GM23338 (cell line): ENCODE data around the gene MYLK. TPM values are rescaled to one million over a fixed set of nuclear protein-coding genes. Genes with fewer than 3 reads are reported as not detected.

Experiments
- ATAC-seq: fragments of 200-7000 bp; cut with Tn5 transposase; 3 replicates; pipeline ENCODE4 v1.9.1; 2020
- DNase-seq: peaks from one replicate; pipeline ENCODE4 v3.0.0-alpha.2; 2015; ENCODE audit warnings: low spot score
- H2AFZ ChIP-seq: fragments of 200-600 bp; sonication (generic); 2 replicates; pipeline ENCODE4 v1.8.0; 2016; ENCODE audit warnings: antibody characterized with exemption, mild to moderate bottlenecking, moderate library complexity
- H3F3A ChIP-seq: fragments of 200-600 bp; sonication (generic); replicated peaks from 2 replicates; pipeline ENCODE4 v1.8.0; 2017; ENCODE audit warnings: antibody characterized with exemption, mixed run types, low read depth
- H3K27ac ChIP-seq: fragments of 200-600 bp; sonication (generic); 2 replicates; pipeline ENCODE4 v1.6.1; 2016; ENCODE audit warnings: low read depth
- H3K27me3 ChIP-seq: fragments of 200-600 bp; sonication (generic); 2 replicates; pipeline ENCODE4 v1.8.0; 2016; ENCODE audit warnings: mild to moderate bottlenecking, mixed run types, moderate library complexity; ENCODE audit not compliant: insufficient read depth
- H3K36me3 ChIP-seq: fragments of 200-600 bp; sonication (generic); 2 replicates; pipeline ENCODE4 v1.8.0; 2016; ENCODE audit warnings: mild to moderate bottlenecking; ENCODE audit not compliant: insufficient read depth
- H3K4me1 ChIP-seq: fragments of 200-600 bp; sonication (generic); 2 replicates; pipeline ENCODE4 v1.8.0; 2016; ENCODE audit warnings: mild to moderate bottlenecking, moderate library complexity; ENCODE audit not compliant: insufficient read depth
- H3K4me2 ChIP-seq: fragments of 200-600 bp; sonication (generic); 2 replicates; pipeline ENCODE4 v1.7.1; 2017; ENCODE audit warnings: mixed run types
- H3K4me3 ChIP-seq: fragments of 200-600 bp; sonication (generic); 2 replicates; pipeline ENCODE4 v1.6.1; 2016; ENCODE audit warnings: mixed run types
- H3K79me2 ChIP-seq: fragments of 200-600 bp; sonication (generic); replicated peaks from 2 replicates; pipeline ENCODE4 v1.8.0; 2017; ENCODE audit warnings: mild to moderate bottlenecking; ENCODE audit not compliant: insufficient read depth
- H3K9me2 ChIP-seq: fragments of 200-600 bp; sonication (generic); 2 replicates; pipeline ENCODE4 v1.8.0; 2017; ENCODE audit not compliant: insufficient read depth
- H4K20me1 ChIP-seq: fragments of 200-600 bp; sonication (generic); replicated peaks from 2 replicates; pipeline ENCODE4 v1.8.0; 2017; ENCODE audit warnings: mild to moderate bottlenecking; ENCODE audit not compliant: insufficient read depth
- H3K27ac Mint-ChIP-seq: 2 replicates; pipeline ENCODE4 v1.8.0; 2020; ENCODE audit warnings: inconsistent platforms, mild to moderate bottlenecking, moderate library complexity, mixed read lengths
- H3K27me3 Mint-ChIP-seq: 3 replicates; pipeline ENCODE4 v1.8.0; 2022; ENCODE audit warnings: low read depth, mild to moderate bottlenecking, moderate library complexity, mixed read lengths, inconsistent platforms; ENCODE audit not compliant: insufficient read depth, poor library complexity
- H3K36me3 Mint-ChIP-seq: 3 replicates; pipeline ENCODE4 v1.8.0; 2021; ENCODE audit warnings: low read depth, mild to moderate bottlenecking, inconsistent platforms, moderate library complexity, mixed read lengths
- H3K4me1 Mint-ChIP-seq: 3 replicates; pipeline ENCODE4 v1.8.0; 2020; ENCODE audit warnings: mild to moderate bottlenecking, inconsistent platforms, mixed read lengths
- H3K4me3 Mint-ChIP-seq: 3 replicates; pipeline ENCODE4 v1.8.0; 2021; ENCODE audit warnings: moderate library complexity, mild to moderate bottlenecking, inconsistent platforms, mixed read lengths
- H3K9me3 Mint-ChIP-seq: 3 replicates; pipeline ENCODE4 v1.8.0; 2020; ENCODE audit warnings: moderate library complexity, mild to moderate bottlenecking, inconsistent platforms, mixed read lengths
- CREB1 ChIP-seq: fragments of 250-450 bp; sonication (Bioruptor Pico); IDR thresholded peaks from 2 replicates; pipeline ENCODE4 v1.5.0; 2020; ENCODE audit warnings: low read depth, mild to moderate bottlenecking, moderate library complexity
- ETS1 ChIP-seq: IDR thresholded peaks from 2 replicates; pipeline ENCODE4 v1.6.1; 2016; ENCODE audit warnings: antibody characterized with exemption
- EZH2phosphoT487 ChIP-seq: fragments of 200-600 bp; sonication (generic); IDR thresholded peaks from one replicate; pipeline ENCODE4 v1.8.1; 2018; ENCODE audit warnings: antibody characterized with exemption; ENCODE audit not compliant: unreplicated experiment
- JUNB ChIP-seq: IDR thresholded peaks from one replicate; pipeline ENCODE4 v1.6.1; 2016; ENCODE audit warnings: antibody characterized with exemption; ENCODE audit not compliant: unreplicated experiment
- NANOG ChIP-seq: IDR thresholded peaks from 2 replicates; pipeline ENCODE4 v1.6.1; 2016; ENCODE audit warnings: antibody characterized with exemption, borderline replicate concordance
- POLR2AphosphoS5 ChIP-seq: IDR thresholded peaks from 2 replicates; pipeline ENCODE4 v1.6.1; 2016; ENCODE audit warnings: antibody characterized with exemption, low read depth
- ZNF114 ChIP-seq: fragments of 250-450 bp; sonication (Bioruptor Pico); IDR thresholded peaks from 2 replicates; pipeline ENCODE4 v1.5.0; 2020; ENCODE audit warnings: mild to moderate bottlenecking, moderate library complexity
- ZNF331 ChIP-seq: fragments of 250-450 bp; sonication (Bioruptor Pico); IDR thresholded peaks from 2 replicates; pipeline ENCODE4 v1.5.0; 2020; ENCODE audit warnings: low read depth, mild to moderate bottlenecking, moderate library complexity
- ZNF462 ChIP-seq: fragments of 250-450 bp; sonication (Bioruptor Pico); IDR thresholded peaks from 2 replicates; pipeline ENCODE4 v1.5.0; 2020; ENCODE audit warnings: mild to moderate bottlenecking, moderate library complexity
- polyA plus RNA-seq: library from polyadenylated mRNA; unstranded; fragments of >200 nt; fragmentation: Nextera tagmentation; extraction: Ambion mirVana; gene quantifications from 2 replicates; pipeline ENCODE4 v1.2.1, GENCODE V29; 2016
- total RNA-seq: library from RNA; depleted of rRNA; stranded (reverse); fragments of >200 nt; shearing (Covaris generic); gene quantifications from 2 replicates; pipeline ENCODE4 v1.2.3, GENCODE V29; 2014

The MYLK gene
- total and polyA plus RNA-seq, 2 experiments from 2014 or later = 11.5 to 17.9 TPM

GRCh38 chr3:123789760-123790159, 94.4 kb downstream of the MYLK start (continued):
- no peak for TF ChIP-seq ZNF462 (CRISPR knock-in tag)
- no peak for TF ChIP-seq ZNF114

- Mint-ChIP-seq H3K4me1 (peaks cover 14% of the 10 kb centered on the region; the same call in 2 of the 3 replicates), H3K36me3 (no peaks in the 10 kb centered on the region; the same call in 2 of the 3 replicates), H3K4me3 (no peak overlapping the region), H3K27me3 (no peaks in the 10 kb centered on the region), H3K9me3 (no peaks in the 10 kb centered on the region), H3K27ac (peak overlapping the region; percentile 72; the same call in 1 of the 2 replicates)
- Histone ChIP-seq H3K4me3 (no peak overlapping the region), H3K79me2 (no peaks in the 10 kb centered on the region), H4K20me1 (no peaks in the 10 kb centered on the region), H3K4me2 (no peak overlapping the region), H3K27me3 (no peaks in the 10 kb centered on the region), H3F3A (no peaks in the 10 kb centered on the region), H3K36me3 (no peaks in the 10 kb centered on the region), H3K4me1 (no peaks in the 10 kb centered on the region; the same call in 1 of the 2 replicates), H3K9me2 (peaks cover 5% of the 10 kb centered on the region; the same call in 1 of the 2 replicates), H2AFZ (no peak overlapping the region), H3K27ac (no peak overlapping the region)
- ATAC-seq (no peak), DNase-seq (no peak)
- TF ChIP-seq POLR2AphosphoS5 (no peak), ZNF331 (no peak), NANOG (no peak), JUNB (no peak), EZH2phosphoT487 (no peak), CREB1 (no peak), ETS1 (no peak), ZNF462 (CRISPR knock-in tag) (no peak), ZNF114 (no peak)
These were observed 95.0 kb downstream of the MYLK start for GRCh38 chr3:123789160-123789559.
